Ovary (tissue), 9 donors: ENCODE measurements around the gene STAT5A. TPM values are rescaled to one million over a fixed set of nuclear protein-coding genes. Genes with fewer than 3 reads are reported as not detected.
"Not testable (repeated sequence)": the region's sequence is repeated elsewhere in the genome, so short reads cannot be mapped to it uniquely, and the experiment has no call there.

Experiments used
- DNase-seq, 5 donors: peaks; one replicate each; pipeline ENCODE4 v3.0.0-alpha.2; 2019 to 2020
- H3K27ac ChIP-seq, 2 donors: fragments of 200-600 bp; one replicate each; pipeline versions ENCODE4 v1.5.1 to v1.8.0; 2019 to 2022
- H3K27me3 ChIP-seq: fragments of 200-600 bp; one replicate; pipeline ENCODE4 v1.8.0; 2022
- H3K36me3 ChIP-seq: fragments of 200-600 bp; sonication (generic); one replicate; pipeline ENCODE4 v1.5.1; 2019
- H3K4me1 ChIP-seq: one replicate; pipeline ENCODE4 v1.8.1; 2013; ENCODE audit warnings: mild to moderate bottlenecking, moderate library complexity; ENCODE audit not compliant: insufficient read depth
- H3K4me3 ChIP-seq: fragments of 200-600 bp; sonication (generic); one replicate; pipeline ENCODE4 v1.5.1; 2017
- H3K9me3 ChIP-seq, 2 donors: fragments of 200-600 bp in 1 of 2; sonication (generic) in 1 of 2; one replicate each; pipeline versions ENCODE4 v1.5.1 to v1.8.1; 2013 to 2019; ENCODE audit warnings: mild to moderate bottlenecking in 1 of 2, moderate library complexity in 1 of 2
- EP300 ChIP-seq: sonication (generic); formaldehyde crosslinking; IDR thresholded peaks from one replicate; pipeline ENCODE4 v1.6.1; 2017; ENCODE audit warnings: antibody characterized with exemption
- POLR2A ChIP-seq: fragments of 450-650 bp; IDR thresholded peaks from one replicate; pipeline ENCODE4 v1.6.1; 2017; ENCODE audit warnings: antibody characterized with exemption, mild to moderate bottlenecking, moderate library complexity
- WGBS, 3 donors: extraction: QIAGEN DNeasy Blood & Tissue Kit in 1 of 3; methylation state at CpG; one replicate each; pipeline versions ENCODE4 v1.1.5 to v1.1.7; 2013 to 2017; 5-methylcytosine and 5-hydroxymethylcytosine counted together
- intact Hi-C, 4 donors: fragments of 100-400 bp; cut with DNase I; formaldehyde crosslinking; loops; one replicate each; pipeline versions ENCODE4 v1.11.0 to v1.15.1; 2022 to 2023
- polyA plus RNA-seq, 2 donors: library from polyadenylated mRNA; stranded (reverse); fragments of 200-250 nt in 1 of 2; fragments of 350-450 nt in 1 of 2; fragmentation: Illumina TruSeq in 1 of 2; extraction: RNeasy Lipid Tissue Mini Kit (QIAGEN cat#74804) in 1 of 2; gene quantifications; one replicate each; pipeline ENCODE4 v1.2.3, GENCODE V29; 2013 to 2014
- total RNA-seq, 7 donors: library from RNA; depleted of rRNA in 2 of 7; stranded (reverse); fragments of >200 nt in 2 of 7; fragmentation: NEBNext Ultra II Directional in 3 of 7; extraction: Animal tissue kit (Norgen Biotek cat#: 25700) in 3 of 7; gene quantifications; one replicate each; pipeline versions ENCODE4 v1.1.0 to v1.2.4, GENCODE V29; 2016 to 2023
- TF ChIP-seq, protein P1 (sequence below), 3 donors: fragments of 450-650 bp in 2 of 3; fragments of 200-600 bp in 1 of 3; IDR thresholded peaks; one replicate each; pipeline versions ENCODE4 v1.5.1 to v1.8.0; 2016 to 2022; ENCODE audit warnings: antibody characterized with exemption in 3 of 3, mild to moderate bottlenecking in 1 of 3
- donor health status: DM: no; HTN: no; CAD: no; lungs with moderate emphysema.
- donor health status: DM: no; HTN: no; CAD: no.
- donor health status: Bipolar disorder and iron deficiency.
- donor health status: DM: yes; HTN: yes; CAD: no.
- donor health status: DM: no; HTN: no; CAD: no.
- donor health status: DM: yes; HTN: yes; CAD: no.

The STAT5A gene
- total and polyA plus RNA-seq, 9 donors: 19.5 to 82.8 (median 51.4) TPM

GRCh38 chr17:42253578-42253977 is 34.7 kb upstream of the STAT5A start:
- 97 to 99% (median 98%) methylated on average over 5 of the region's 5 CpGs for WGBS, 3 donors
- no peaks in the 10 kb centered on the region for H3K36me3 ChIP-seq
- H3K9me3 ChIP-seq: no peaks in the 10 kb centered on the region
- TF ChIP-seq EP300 (no peak), POLR2A (no peak)
- TF ChIP-seq, protein P1, sequence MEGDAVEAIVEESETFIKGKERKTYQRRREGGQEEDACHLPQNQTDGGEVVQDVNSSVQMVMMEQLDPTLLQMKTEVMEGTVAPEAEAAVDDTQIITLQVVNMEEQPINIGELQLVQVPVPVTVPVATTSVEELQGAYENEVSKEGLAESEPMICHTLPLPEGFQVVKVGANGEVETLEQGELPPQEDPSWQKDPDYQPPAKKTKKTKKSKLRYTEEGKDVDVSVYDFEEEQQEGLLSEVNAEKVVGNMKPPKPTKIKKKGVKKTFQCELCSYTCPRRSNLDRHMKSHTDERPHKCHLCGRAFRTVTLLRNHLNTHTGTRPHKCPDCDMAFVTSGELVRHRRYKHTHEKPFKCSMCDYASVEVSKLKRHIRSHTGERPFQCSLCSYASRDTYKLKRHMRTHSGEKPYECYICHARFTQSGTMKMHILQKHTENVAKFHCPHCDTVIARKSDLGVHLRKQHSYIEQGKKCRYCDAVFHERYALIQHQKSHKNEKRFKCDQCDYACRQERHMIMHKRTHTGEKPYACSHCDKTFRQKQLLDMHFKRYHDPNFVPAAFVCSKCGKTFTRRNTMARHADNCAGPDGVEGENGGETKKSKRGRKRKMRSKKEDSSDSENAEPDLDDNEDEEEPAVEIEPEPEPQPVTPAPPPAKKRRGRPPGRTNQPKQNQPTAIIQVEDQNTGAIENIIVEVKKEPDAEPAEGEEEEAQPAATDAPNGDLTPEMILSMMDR (IDR thresholded peaks at IDR 0.05): no peak
- H3K27ac ChIP-seq: no peak overlapping the region
- H3K4me1 ChIP-seq: peaks cover 4% of the 10 kb centered on the region
- intact Hi-C loops: no loop called here
- H3K4me3 ChIP-seq: no peak overlapping the region
- H3K27me3 ChIP-seq: no peaks in the 10 kb centered on the region
- DNase-seq: no peak

DNA sequence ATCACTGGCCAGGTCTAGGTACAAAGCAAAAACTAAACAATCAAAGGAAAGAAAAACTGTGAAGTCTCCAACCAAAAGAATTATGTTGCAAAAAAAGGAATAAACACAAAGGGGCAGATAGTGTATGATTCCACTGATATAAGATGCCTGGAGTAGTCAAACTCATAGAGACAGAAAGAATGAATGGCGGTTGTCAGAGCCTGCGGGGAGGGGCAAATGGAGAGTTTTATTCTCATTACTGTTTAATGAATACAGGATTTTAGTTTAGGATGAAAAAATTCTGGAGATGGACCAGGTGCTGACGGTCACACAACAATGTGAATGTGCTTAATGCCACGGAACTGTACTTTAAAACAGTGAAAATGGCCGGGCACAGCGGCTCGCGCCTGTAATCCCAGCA is 32.9 kb upstream of the STAT5A start:
- no peak for DNase-seq
- Histone ChIP-seq H3K9me3 (no peaks in the 10 kb centered on the region), H3K4me3 (no peak overlapping the region), H3K36me3 (no peaks in the 10 kb centered on the region), H3K27me3 (no peaks in the 10 kb centered on the region), H3K27ac (no peak overlapping the region), H3K4me1 (peaks cover 4% of the 10 kb centered on the region)
- 93 to 95% (median 94%) methylated on average over 8 of the region's 8 CpGs for WGBS, 3 donors
- TF ChIP-seq EP300 (no peak), POLR2A (no peak)
- TF ChIP-seq, protein P1 (IDR thresholded peaks at IDR 0.05): no peak
- intact Hi-C loops: no loop called here

DNA sequence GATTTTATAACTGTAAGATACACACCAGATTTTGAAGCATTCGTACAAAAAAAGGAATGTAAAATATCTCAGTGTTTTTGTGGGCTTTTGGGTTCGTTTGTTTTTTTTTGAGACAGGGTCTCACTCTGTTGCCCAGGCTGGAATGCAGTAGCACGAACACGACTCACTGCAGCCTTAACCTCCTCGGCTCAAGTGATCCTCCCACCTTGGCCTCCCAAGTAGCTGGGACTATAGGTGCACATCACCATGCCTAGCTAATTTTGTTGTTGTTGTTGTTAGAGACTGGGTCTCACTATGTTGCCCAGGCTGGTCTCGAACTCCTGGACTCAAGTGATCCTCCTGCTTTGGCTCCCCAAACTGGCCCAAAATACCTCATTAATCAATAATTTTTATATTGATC is 28.0 kb upstream of the STAT5A start:
- Histone ChIP-seq H3K4me3 (no peak overlapping the region), H3K9me3 (no peaks in the 10 kb centered on the region)
- intact Hi-C loops: no loop called here

DNA sequence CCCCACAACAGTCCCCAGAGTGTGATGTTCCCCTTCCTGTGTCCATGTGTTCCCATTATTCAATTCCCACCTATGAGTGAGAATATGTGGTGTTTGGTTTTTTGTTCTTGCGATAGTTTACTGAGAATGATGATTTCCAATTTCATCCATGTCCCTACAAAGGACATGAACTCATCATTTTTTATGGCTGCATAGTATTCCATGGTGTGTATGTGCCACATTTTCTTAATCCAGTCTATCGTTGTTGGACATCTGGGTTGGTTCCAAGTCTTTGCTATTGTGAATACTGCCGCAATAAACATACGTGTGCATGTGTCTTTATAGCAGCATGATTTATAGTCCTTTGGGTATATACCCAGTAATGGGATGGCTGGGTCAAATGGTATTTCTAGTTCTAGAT is 23.9 kb upstream of the STAT5A start:
- H3K27ac ChIP-seq, H3K27me3 ChIP-seq, H3K4me3 ChIP-seq, H3K9me3 ChIP-seq, H3K36me3 ChIP-seq, intact Hi-C loops, H3K4me1 ChIP-seq, DNase-seq: not testable (repeated sequence)
- 93 to 100% methylated on average over 2 to 3 of the region's 4 CpGs; no CpG with 5 or more reads in 1 of the 3 donors for WGBS, 3 donors

More for the DNA sequence above, 28.0 kb upstream of the STAT5A start:
- Histone ChIP-seq H3K27ac (no peak overlapping the region), H3K36me3 (no peaks in the 10 kb centered on the region), H3K4me1 (peaks cover 2% of the 10 kb centered on the region), H3K27me3 (no peaks in the 10 kb centered on the region)
- no peak for DNase-seq
- TF ChIP-seq EP300 (no peak), POLR2A (no peak)
- TF ChIP-seq, protein P1 (IDR thresholded peaks at IDR 0.05): no peak
- WGBS, 3 donors: 54 to 75% (median 57%) methylated on average over 6 of the region's 6 CpGs

DNA sequence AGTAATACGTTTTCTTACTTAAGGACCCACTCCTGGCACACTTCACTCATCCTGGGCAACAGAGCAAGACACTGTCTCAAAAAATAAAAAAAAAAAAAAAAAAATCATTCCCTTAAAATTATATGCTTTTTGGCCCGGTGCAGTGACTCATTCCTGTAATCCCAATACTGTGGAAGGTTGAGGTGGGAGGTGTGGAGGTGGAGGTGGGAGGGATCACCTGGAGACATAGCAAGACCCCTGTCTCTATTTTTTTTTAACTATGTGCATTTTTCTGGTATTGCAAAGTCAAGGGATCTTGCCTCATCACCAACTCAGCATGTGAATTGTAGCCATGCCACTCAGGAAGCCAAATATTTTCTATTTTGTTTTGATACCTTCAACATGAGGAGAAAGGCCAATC is 21.8 kb upstream of the STAT5A start:
- Histone ChIP-seq H3K9me3 (no peaks in the 10 kb centered on the region), H3K27me3 (no peaks in the 10 kb centered on the region), H3K4me1 (peaks cover 6% of the 10 kb centered on the region), H3K4me3 (no peak overlapping the region), H3K36me3 (no peaks in the 10 kb centered on the region), H3K27ac (no peak overlapping the region)
- WGBS, 3 donors: 77 to 82% (median 78%) methylated on average over 2 of the region's 2 CpGs
- DNase-seq: no peak
- intact Hi-C loops: no loop called here
- TF ChIP-seq POLR2A: no peak
